Kidney (tissue), 14 donors: Measurements from ENCODE around the gene LSM12. TPM values are rescaled to one million over a fixed set of nuclear protein-coding genes. Genes with fewer than 3 reads are reported as not detected.

Experiments used
- DNase-seq, 5 donors: peaks; one replicate each; pipeline ENCODE4 v3.0.0-alpha.2; 2013 to 2020
- FAIRE-seq: peaks from 2 replicates; lab custom pipeline; 2012; peaks lifted over from hg19 to GRCh38; lab: Jason Lieb, UNC
- H3K27ac ChIP-seq, 2 donors: one replicate each; pipeline ENCODE4 v1.7.0; 2013; ENCODE audit warnings: low read depth in 2 of 2, low read length in 2 of 2, inconsistent platforms in 1 of 2
- H3K27me3 ChIP-seq: one replicate; pipeline ENCODE4 v1.7.1; 2013; ENCODE audit warnings: low read length, inconsistent platforms; ENCODE audit not compliant: control insufficient read depth, insufficient read depth
- H3K36me3 ChIP-seq, 3 donors: one replicate each; pipeline versions ENCODE4 v1.7.0 to v1.7.1; 2013; ENCODE audit warnings: low read length in 3 of 3, control low read depth in 1 of 3, inconsistent platforms in 1 of 3; ENCODE audit not compliant: insufficient read depth in 3 of 3, control insufficient read depth in 2 of 3
- H3K4me1 ChIP-seq, 3 donors: one replicate each; pipeline versions ENCODE4 v1.7.0 to v1.7.1; 2013; ENCODE audit warnings: low read length in 3 of 3, inconsistent platforms in 1 of 3, low read depth in 1 of 3; ENCODE audit not compliant: control insufficient read depth in 2 of 3, insufficient read depth in 2 of 3
- H3K4me3 ChIP-seq, 3 donors: one replicate each; pipeline versions ENCODE4 v1.7.0 to v1.8.1; 2013; ENCODE audit warnings: low read length in 3 of 3, control low read depth in 1 of 3, inconsistent platforms in 1 of 3
- H3K9ac ChIP-seq, 3 donors: one replicate each; pipeline versions ENCODE4 v1.7.0 to v1.7.1; 2013; ENCODE audit warnings: low read length in 3 of 3, control low read depth in 1 of 3, inconsistent platforms in 1 of 3
- H3K9me3 ChIP-seq, 3 donors: one replicate each; pipeline versions ENCODE4 v1.7.0 to v1.7.1; 2013; ENCODE audit warnings: low read length in 3 of 3, control low read depth in 1 of 3, inconsistent platforms in 1 of 3; ENCODE audit not compliant: control insufficient read depth in 2 of 3, insufficient read depth in 1 of 3
- CTCF ChIP-seq: IDR thresholded peaks from 3 replicates; pipeline ENCODE4 v1.5.1; 2012; ENCODE audit warnings: mild to moderate bottlenecking, moderate library complexity, borderline replicate concordance; ENCODE audit not compliant: insufficient read depth; ENCODE audit errors: extremely low read depth
- intact Hi-C: fragments of 100-400 bp; cut with DNase I; formaldehyde crosslinking; loops from one replicate; pipeline ENCODE4 v1.11.1; 2022
- polyA plus RNA-seq: library from polyadenylated mRNA; stranded (reverse); fragments of 350-450 nt; fragmentation: Illumina TruSeq; extraction: RNeasy Lipid Tissue Mini Kit (QIAGEN cat#74804); gene quantifications from one replicate; pipeline ENCODE4 v1.2.3, GENCODE V29; 2014; ENCODE audit warnings: low read depth, low replicate concordance; ENCODE audit not compliant: insufficient read depth
- total RNA-seq: library from RNA; stranded (reverse); fragmentation: NEBNext Ultra II Directional; extraction: Animal tissue kit (Norgen Biotek cat#: 25700); gene quantifications from one replicate; pipeline ENCODE4 v1.2.1, GENCODE V29; 2021
- donor health status: control.
- donor health status: control.
- donor health status: control.
- donor health status: control.
- donor health status: control.
- donor health status: DM: yes; HTN: yes; CAD: no.
- donor health status: Normal renal cell carcinoma (clear cell type).

Gene LSM12
- total and polyA plus RNA-seq, 2 donors from 2014 or later, result 29.0 to 47.6 TPM

- no peak for TF ChIP-seq CTCF
- intact Hi-C loops, result no loop called here
- peak in 2 of 5 donors; percentile 36 to 49 for DNase-seq
- Histone ChIP-seq H3K27me3 (no peaks in the 10 kb centered on the region), H3K27ac (no peak overlapping the region), H3K36me3 (peaks cover 0 to 22% (median 0%) of the 10 kb centered on the region in 3 donors), H3K9me3 (no peaks in the 10 kb centered on the region), H3K9ac (no peak overlapping the region), H3K4me1 (peaks cover 2 to 50% (median 29%) of the 10 kb centered on the region in 3 donors), H3K4me3 (no peak overlapping the region)
- no peak for FAIRE-seq
These were observed 47.7 kb upstream of the LSM12 start for GRCh38 chr17:44113868-44114840.

DNA sequence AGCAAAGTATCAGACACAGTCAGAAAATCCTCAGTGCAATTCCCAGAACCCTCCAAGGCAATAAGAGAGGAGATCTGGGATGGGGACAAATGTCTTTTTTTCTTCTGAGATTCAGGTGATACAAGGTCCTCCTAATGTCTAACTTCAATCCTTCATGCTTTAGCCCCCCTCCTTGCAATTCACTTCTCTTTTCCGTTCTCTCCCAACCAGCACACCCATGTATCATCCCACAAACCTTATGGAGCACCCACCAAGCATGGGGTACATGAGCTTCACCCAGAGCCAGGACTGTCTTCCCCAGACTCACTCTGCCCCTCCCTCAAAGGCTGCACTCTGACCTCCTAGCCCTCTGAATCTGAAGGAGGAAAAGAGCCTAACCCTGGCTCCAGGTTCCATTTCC, 46.9 kb upstream of the LSM12 start:
- H3K4me1 ChIP-seq, result peaks cover 2 to 47% (median 33%) of the 10 kb centered on the region in 3 donors
- H3K27me3 ChIP-seq, result no peaks in the 10 kb centered on the region

GRCh38 chr17:44112284-44113280, 46.1 kb upstream of the LSM12 start:
- no peak for FAIRE-seq
- no peak overlapping the region for H3K4me3 ChIP-seq
- no peaks in the 10 kb centered on the region for H3K27me3 ChIP-seq
- H3K4me1 ChIP-seq, result peaks cover 2 to 55% (median 33%) of the 10 kb centered on the region in 3 donors
- DNase-seq, result peak in 1 of 5 donors; percentile 64
- no peaks in the 10 kb centered on the region for H3K9me3 ChIP-seq
- no peak for TF ChIP-seq CTCF
- H3K27ac ChIP-seq, result peak overlapping the region; percentile 35 to 41
- H3K36me3 ChIP-seq, result peaks cover 0 to 22% (median 0%) of the 10 kb centered on the region in 3 donors
- H3K9ac ChIP-seq, result peak overlapping the region in 2 of 3 donors; percentile 5 to 34
- intact Hi-C loops, result no loop called here

More for the DNA sequence above, 46.9 kb upstream of the LSM12 start:
- intact Hi-C loops, result no loop called here
- no peak overlapping the region for H3K9ac ChIP-seq
- H3K36me3 ChIP-seq, result peaks cover 0 to 22% (median 0%) of the 10 kb centered on the region in 3 donors
- H3K9me3 ChIP-seq, result no peaks in the 10 kb centered on the region
- FAIRE-seq (no peak), DNase-seq (peak in 1 of 5 donors; percentile 26)
- no peak overlapping the region for H3K4me3 ChIP-seq
- no peak overlapping the region for H3K27ac ChIP-seq
- no peak for TF ChIP-seq CTCF
